ENCODE results near the gene WDR59. TPM values are rescaled to one million over a fixed set of nuclear protein-coding genes. Genes with fewer than 3 reads are reported as not detected.
A peak's percentile ranks its signal among the peaks of the same experiment; 100 is the strongest.
"Not testable (repeated sequence)": the region's sequence is repeated elsewhere in the genome, so short reads cannot be mapped to it uniquely, and the experiment has no call there.

The WDR59 gene
- total RNA-seq, 3 donors from 2014 or later: 21.8 to 61.0 (median 43.6) TPM

GRCh38 chr16:74990832-74991231, 5.9 kb upstream of the WDR59 start:
- no peak overlapping the region for H3K27ac ChIP-seq

GRCh38 chr16:74989864-74990263, 4.9 kb upstream of the WDR59 start:
- intact Hi-C loops (cut with DNase I; ENCODE audit: low total_unique reads); DNase-seq (ENCODE audit: low spot score in 2 of 2); H3K4me3 ChIP-seq; H3K4me1 ChIP-seq; H3K9me3 ChIP-seq; H3K27me3 ChIP-seq; H3K36me3 ChIP-seq; H3K27ac ChIP-seq: not testable (repeated sequence)

More at GRCh38 chr16:74990832-74991231, 5.9 kb upstream of the WDR59 start:
- H3K27me3 ChIP-seq: no peaks in the 10 kb centered on the region
- no peak for DNase-seq (ENCODE audit: low spot score in 2 of 2)
- H3K36me3 ChIP-seq: no peaks in the 10 kb centered on the region
- intact Hi-C loops (cut with DNase I; ENCODE audit: low total_unique reads): no loop called here
- no peak overlapping the region for H3K4me3 ChIP-seq
- H3K4me1 ChIP-seq: no peaks in the 10 kb centered on the region
- TF ChIP-seq POLR2A (IDR thresholded peaks at IDR 0.05) (no peak), POLR2AphosphoS5 (IDR thresholded peaks at IDR 0.05) (no peak), CTCF (IDR thresholded peaks at IDR 0.05) (no peak)
- H3K9me3 ChIP-seq: no peaks in the 10 kb centered on the region

- TF ChIP-seq POLR2A (IDR thresholded peaks at IDR 0.05): no peak
- TF ChIP-seq POLR2AphosphoS5 (IDR thresholded peaks at IDR 0.05): no peak
- TF ChIP-seq CTCF (IDR thresholded peaks at IDR 0.05): no peak
- no peaks in the 10 kb centered on the region for H3K27me3 ChIP-seq
- intact Hi-C loops (cut with DNase I; ENCODE audit: low total_unique reads): no loop called here
- DNase-seq (ENCODE audit: low spot score in 2 of 2): no peak
- no peaks in the 10 kb centered on the region for H3K4me1 ChIP-seq
- H3K4me3 ChIP-seq: no peak overlapping the region
- H3K36me3 ChIP-seq: no peaks in the 10 kb centered on the region
- H3K27ac ChIP-seq: no peak overlapping the region
- no peaks in the 10 kb centered on the region for H3K9me3 ChIP-seq
Measured at GRCh38 chr16:74987027-74987681, 2.2 kb upstream of the WDR59 start.

- TF ChIP-seq CTCF (IDR thresholded peaks at IDR 0.05): no peak
- no peaks in the 10 kb centered on the region for H3K4me1 ChIP-seq
- intact Hi-C loops (cut with DNase I; ENCODE audit: low total_unique reads): no loop called here
- H3K4me3 ChIP-seq: peak overlapping the region; percentile 90 to 99 (median 95)
- H3K27ac ChIP-seq: peak overlapping the region; percentile 89 to 90
- no peaks in the 10 kb centered on the region for H3K27me3 ChIP-seq
- DNase-seq (ENCODE audit: low spot score in 2 of 2): no peak
- H3K36me3 ChIP-seq: no peaks in the 10 kb centered on the region
- no peaks in the 10 kb centered on the region for H3K9me3 ChIP-seq
Measured at GRCh38 chr16:74984194-74984528, 762 bp downstream of the WDR59 start.

GRCh38 chr16:74982256-74982655, 2.7 kb downstream of the WDR59 start:
- no peaks in the 10 kb centered on the region for H3K36me3 ChIP-seq
- intact Hi-C loops (cut with DNase I; ENCODE audit: low total_unique reads): no loop called here
- no peak overlapping the region for H3K4me3 ChIP-seq
- no peaks in the 10 kb centered on the region for H3K9me3 ChIP-seq
- H3K4me1 ChIP-seq: no peaks in the 10 kb centered on the region
- TF ChIP-seq POLR2AphosphoS5 (IDR thresholded peaks at IDR 0.05) (no peak), POLR2A (IDR thresholded peaks at IDR 0.05) (no peak), CTCF (IDR thresholded peaks at IDR 0.05) (no peak)
- H3K27me3 ChIP-seq: no peaks in the 10 kb centered on the region
- no peak for DNase-seq (ENCODE audit: low spot score in 2 of 2)
- H3K27ac ChIP-seq: no peak overlapping the region

GRCh38 chr16:74975591-74975990, 9.3 kb downstream of the WDR59 start:
- no peak overlapping the region for H3K4me3 ChIP-seq
- no peaks in the 10 kb centered on the region for H3K36me3 ChIP-seq
- no peak for TF ChIP-seq POLR2A (IDR thresholded peaks at IDR 0.05)
- no peak for TF ChIP-seq POLR2AphosphoS5 (IDR thresholded peaks at IDR 0.05)
- no peak for TF ChIP-seq CTCF (IDR thresholded peaks at IDR 0.05)
- H3K27ac ChIP-seq: no peak overlapping the region
- no peaks in the 10 kb centered on the region for H3K4me1 ChIP-seq
- H3K9me3 ChIP-seq: no peaks in the 10 kb centered on the region
- intact Hi-C loops (cut with DNase I; ENCODE audit: low total_unique reads): no loop called here
- DNase-seq (ENCODE audit: low spot score in 2 of 2): no peak
- H3K27me3 ChIP-seq: no peaks in the 10 kb centered on the region
